Measurements from ENCODE around the gene USF1.
"Not testable (repeated sequence)": the region's sequence is repeated elsewhere in the genome, so short reads cannot be mapped to it uniquely, and the experiment has no call there.

The USF1 gene

DNA sequence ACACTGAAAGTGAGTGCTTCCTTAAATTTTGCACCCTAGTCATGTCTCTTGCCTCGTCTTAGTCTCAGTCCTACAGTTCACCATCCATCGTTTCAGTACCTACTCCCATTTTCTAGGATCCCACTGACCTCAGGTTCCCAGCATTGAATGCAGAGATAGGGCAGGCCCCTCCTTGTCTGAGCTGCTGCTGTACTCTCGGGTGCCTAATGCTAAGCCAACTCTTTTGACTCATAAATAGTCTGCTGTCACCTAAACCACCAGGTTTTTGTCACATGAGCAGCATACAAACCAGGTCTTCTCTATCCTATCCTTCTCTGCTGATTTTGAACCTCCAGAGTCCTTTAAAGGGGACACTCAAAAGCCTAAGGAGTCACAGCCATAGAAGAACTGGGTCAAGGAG is 20.9 kb upstream of the USF1 start:
- no peak overlapping the region for H3K4me3 ChIP-seq (ENCODE audit: low read depth in 1 of 2, low read length in 2 of 2)
- peak overlapping the region; percentile 52; the same call in 1 of the 2 replicates for H3K27ac ChIP-seq (ENCODE audit: low read length)
- H2AFZ ChIP-seq (ENCODE audit: low read depth, low read length) = no peak overlapping the region

GRCh38 chr1:161065681-161066080 is 19.9 kb upstream of the USF1 start:
- H3K4me1 ChIP-seq (ENCODE audit: insufficient read depth, low read length) = peaks cover 43% of the 10 kb centered on the region
- DNase-seq; H3K9me3 ChIP-seq (ENCODE audit: insufficient read depth, low read length, severe bottlenecking); H3K4me2 ChIP-seq (ENCODE audit: insufficient read depth, low read length); ATAC-seq (ENCODE audit: insufficient read depth, low read depth); H3K27ac ChIP-seq (ENCODE audit: low read length); H2AFZ ChIP-seq (ENCODE audit: low read depth, low read length); H3K4me3 ChIP-seq (ENCODE audit: low read depth in 1 of 2, low read length in 2 of 2); H3K27me3 ChIP-seq (ENCODE audit: insufficient read depth, low read length, poor library complexity); H3K9ac ChIP-seq (ENCODE audit: low read depth, low read length): not testable (repeated sequence)
- peaks cover 28% of the 10 kb centered on the region for H3K36me3 ChIP-seq (ENCODE audit: insufficient read depth, low read length)
- peaks cover 21% of the 10 kb centered on the region for H4K20me1 ChIP-seq (ENCODE audit: insufficient read depth, low read length)
- H3K79me2 ChIP-seq (ENCODE audit: insufficient read depth, low read length) = peaks cover 79% of the 10 kb centered on the region

More for the DNA sequence above, 20.9 kb upstream of the USF1 start:
- ATAC-seq (ENCODE audit: insufficient read depth, low read depth) = no peak
- Histone ChIP-seq H3K9me3 (ENCODE audit: insufficient read depth, low read length, severe bottlenecking) (no peaks in the 10 kb centered on the region), H3K36me3 (ENCODE audit: insufficient read depth, low read length) (peaks cover 25% of the 10 kb centered on the region), H3K4me2 (ENCODE audit: insufficient read depth, low read length) (peak overlapping the region; percentile 92), H3K27me3 (ENCODE audit: insufficient read depth, low read length, poor library complexity) (no peaks in the 10 kb centered on the region), H3K79me2 (ENCODE audit: insufficient read depth, low read length) (peaks cover 73% of the 10 kb centered on the region), H3K4me1 (ENCODE audit: insufficient read depth, low read length) (peaks cover 43% of the 10 kb centered on the region), H3K9ac (ENCODE audit: low read depth, low read length) (no peak overlapping the region), H4K20me1 (ENCODE audit: insufficient read depth, low read length) (peaks cover 21% of the 10 kb centered on the region)
- TF ChIP-seq EZH2 (IDR thresholded peaks at IDR 0.05; ENCODE audit: borderline replicate concordance, low read depth, low read length, severe bottlenecking) (no peak), CTCF (IDR thresholded peaks at IDR 0.05; ENCODE audit: borderline replicate concordance, extremely low read depth, low read length, poor library complexity, severe bottlenecking) (no peak)
- no peak for DNase-seq

DNA sequence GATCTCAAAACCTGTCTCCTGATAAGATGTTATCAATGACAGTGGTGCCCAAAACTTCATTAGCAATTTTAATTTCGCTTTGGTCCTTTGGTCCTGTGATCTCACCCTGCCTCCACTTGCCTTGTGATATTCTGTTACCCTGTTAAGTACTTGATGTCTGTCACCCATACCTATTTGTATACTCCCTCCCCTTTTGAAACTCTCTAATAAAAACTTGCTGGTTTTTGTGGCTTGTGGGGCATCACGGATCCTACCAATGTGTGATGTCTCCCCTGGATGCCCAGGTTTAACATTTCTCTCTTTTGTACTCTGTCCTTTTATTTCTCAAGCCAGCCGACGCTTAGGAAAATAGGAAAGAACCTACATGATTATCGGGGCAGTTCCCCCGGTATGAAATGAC is 18.2 kb upstream of the USF1 start:
- H3K27ac ChIP-seq (ENCODE audit: low read length); DNase-seq; ATAC-seq (ENCODE audit: insufficient read depth, low read depth); H3K4me2 ChIP-seq (ENCODE audit: insufficient read depth, low read length); H3K4me3 ChIP-seq (ENCODE audit: low read depth in 1 of 2, low read length in 2 of 2); H3K9me3 ChIP-seq (ENCODE audit: insufficient read depth, low read length, severe bottlenecking); H3K9ac ChIP-seq (ENCODE audit: low read depth, low read length); H2AFZ ChIP-seq (ENCODE audit: low read depth, low read length); H3K27me3 ChIP-seq (ENCODE audit: insufficient read depth, low read length, poor library complexity): not testable (repeated sequence)
- peaks cover 21% of the 10 kb centered on the region for H4K20me1 ChIP-seq (ENCODE audit: insufficient read depth, low read length)
- H3K79me2 ChIP-seq (ENCODE audit: insufficient read depth, low read length) = peaks cover 76% of the 10 kb centered on the region
- peaks cover 31% of the 10 kb centered on the region for H3K4me1 ChIP-seq (ENCODE audit: insufficient read depth, low read length)
- H3K36me3 ChIP-seq (ENCODE audit: insufficient read depth, low read length) = peaks cover 39% of the 10 kb centered on the region

DNA sequence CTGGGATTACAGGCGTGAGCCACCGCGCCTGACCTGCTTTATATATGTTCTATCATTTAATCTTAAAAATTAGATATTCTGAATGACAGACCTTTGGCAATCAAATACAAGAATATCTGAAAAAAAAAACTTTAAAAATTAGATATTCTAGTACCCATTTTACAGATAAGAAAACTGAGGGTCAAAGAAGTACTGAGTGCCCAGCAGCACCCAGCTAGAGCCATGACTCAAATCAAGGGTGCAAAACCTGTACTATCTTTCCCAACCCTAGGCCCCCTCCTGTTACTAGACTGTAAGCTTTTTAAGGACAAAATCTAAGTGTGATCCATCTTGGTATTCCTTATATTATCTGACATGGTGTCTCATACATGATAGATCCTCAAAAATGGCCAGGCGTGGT is 15.6 kb upstream of the USF1 start:
- Histone ChIP-seq H3K79me2 (ENCODE audit: insufficient read depth, low read length) (peaks cover 58% of the 10 kb centered on the region), H4K20me1 (ENCODE audit: insufficient read depth, low read length) (peaks cover 11% of the 10 kb centered on the region; the same call in 1 of the 2 replicates), H3K9ac (ENCODE audit: low read depth, low read length) (no peak overlapping the region), H3K4me2 (ENCODE audit: insufficient read depth, low read length) (no peak overlapping the region), H3K27me3 (ENCODE audit: insufficient read depth, low read length, poor library complexity) (no peaks in the 10 kb centered on the region), H3K27ac (ENCODE audit: low read length) (no peak overlapping the region), H3K9me3 (ENCODE audit: insufficient read depth, low read length, severe bottlenecking) (no peaks in the 10 kb centered on the region), H3K4me3 (ENCODE audit: low read depth in 1 of 2, low read length in 2 of 2) (no peak overlapping the region), H2AFZ (ENCODE audit: low read depth, low read length) (no peak overlapping the region), H3K4me1 (ENCODE audit: insufficient read depth, low read length) (peaks cover 6% of the 10 kb centered on the region), H3K36me3 (ENCODE audit: insufficient read depth, low read length) (peaks cover 49% of the 10 kb centered on the region)
- DNase-seq (no peak), ATAC-seq (ENCODE audit: insufficient read depth, low read depth) (no peak)
- TF ChIP-seq EZH2 (IDR thresholded peaks at IDR 0.05; ENCODE audit: borderline replicate concordance, low read depth, low read length, severe bottlenecking) = no peak
- no peak for TF ChIP-seq CTCF (IDR thresholded peaks at IDR 0.05; ENCODE audit: borderline replicate concordance, extremely low read depth, low read length, poor library complexity, severe bottlenecking)

Data from DND-41 (cell line).